Sigmoid colon (tissue), 4 donors: ENCODE results near the gene WIPF2.

Experiments
- CTCF ChIP-seq, 4 experiments: fragments of 450-650 bp in 3 of 4; fragments of 200-600 bp in 1 of 4; IDR thresholded peaks; one replicate each; pipeline ENCODE4 v1.5.1; 2016 to 2019; ENCODE audit warnings: antibody characterized with exemption in 4 of 4, mild to moderate bottlenecking in 3 of 4, moderate library complexity in 2 of 4
- EP300 ChIP-seq, 4 donors: sonication (generic); formaldehyde crosslinking; IDR thresholded peaks; one replicate each; pipeline ENCODE4 v1.6.1; 2017; ENCODE audit warnings: antibody characterized with exemption in 4 of 4
- POLR2AphosphoS5 ChIP-seq, 4 donors: sonication (generic); formaldehyde crosslinking; IDR thresholded peaks; one replicate each; pipeline ENCODE4 v1.6.1; 2017; ENCODE audit warnings: antibody characterized with exemption in 4 of 4

- TF ChIP-seq EP300 (IDR thresholded peaks at IDR 0.05) (no peak), CTCF (IDR thresholded peaks at IDR 0.05) (no peak), POLR2AphosphoS5 (IDR thresholded peaks at IDR 0.05) (peak in 3 of 4 donors; percentile 45 to 64 (median 52))
Observed at GRCh38 chr17:40320756-40321523, 101.8 kb downstream of the WIPF2 start.
